Measurements from ENCODE around the gene ABCF3.

The ABCF3 gene

DNA sequence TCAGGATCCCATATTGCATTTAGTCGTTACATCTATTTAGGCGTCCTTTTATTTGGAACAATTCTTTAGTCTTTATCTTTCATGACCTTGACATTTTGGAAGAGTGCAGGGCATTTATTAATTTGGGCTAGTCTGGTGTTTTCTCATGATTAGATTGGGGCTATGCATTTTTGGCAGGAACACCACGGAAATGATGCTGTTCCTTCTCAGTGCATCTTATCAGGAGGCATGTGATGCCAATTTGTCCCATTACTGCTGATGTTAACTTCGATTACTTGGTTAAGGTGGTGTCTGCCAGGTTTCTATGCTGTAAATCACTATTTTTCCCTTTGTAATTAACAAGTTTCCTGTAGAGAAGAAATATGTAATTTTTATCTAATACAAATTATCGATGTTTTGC is 25.3 kb downstream of the ABCF3 start:
- Histone ChIP-seq H3K23ac (ENCODE audit: low read length in 2 of 2) (no peak overlapping the region), H2BK5ac (ENCODE audit: low read depth, low read length, poor library complexity, severe bottlenecking) (no peak overlapping the region), H3K4me3 (ENCODE audit: insufficient read depth in 1 of 2, low read depth in 1 of 2, low read length in 2 of 2) (no peak overlapping the region), H2AFZ (ENCODE audit: low read depth, low read length) (no peak overlapping the region), H3K27me3 (ENCODE audit: control insufficient read depth in 1 of 2, insufficient read depth in 1 of 2, low read length in 2 of 2) (peaks cover 8 to 25% of the 10 kb centered on the region in 2 experiments), H2BK15ac (ENCODE audit: low read depth, poor library complexity, severe bottlenecking) (no peak overlapping the region), H2AK5ac (ENCODE audit: low read length, severe bottlenecking) (no peak overlapping the region), H3K4me1 (ENCODE audit: control insufficient read depth, insufficient read depth, low read depth, low read length) (no peaks in the 10 kb centered on the region), H2BK12ac (ENCODE audit: low read length in 2 of 2) (no peak overlapping the region), H3K79me1 (replicated peaks; ENCODE audit: low read length, poor library complexity, severe bottlenecking) (no peaks in the 10 kb centered on the region), H3K9ac (ENCODE audit: low read length) (no peak overlapping the region), H3K18ac (ENCODE audit: low read depth in 1 of 2, low read length in 2 of 2) (no peak overlapping the region), H3K4ac (ENCODE audit: low read depth in 1 of 2, low read length in 2 of 2) (no peak overlapping the region), H2BK120ac (ENCODE audit: low read depth, low read length) (no peak overlapping the region), H3K27ac (ENCODE audit: low read length, poor library complexity, severe bottlenecking) (no peak overlapping the region), H3K14ac (ENCODE audit: low read length in 2 of 2) (no peak overlapping the region), H4K91ac (ENCODE audit: low read length) (no peak overlapping the region), H3K4me2 (ENCODE audit: low read length, poor library complexity, severe bottlenecking) (no peak overlapping the region), H3K36me3 (ENCODE audit: control insufficient read depth in 1 of 2, insufficient read depth in 2 of 2, low read depth in 1 of 2, low read length in 2 of 2) (no peaks in the 10 kb centered on the region), H4K8ac (ENCODE audit: low read length) (no peak overlapping the region), H3K9me3 (ENCODE audit: control insufficient read depth, low read length) (no peaks in the 10 kb centered on the region)
- WGBS: 86% methylated on average over 3 of the region's 5 CpGs
- DNase-seq: no peak

DNA sequence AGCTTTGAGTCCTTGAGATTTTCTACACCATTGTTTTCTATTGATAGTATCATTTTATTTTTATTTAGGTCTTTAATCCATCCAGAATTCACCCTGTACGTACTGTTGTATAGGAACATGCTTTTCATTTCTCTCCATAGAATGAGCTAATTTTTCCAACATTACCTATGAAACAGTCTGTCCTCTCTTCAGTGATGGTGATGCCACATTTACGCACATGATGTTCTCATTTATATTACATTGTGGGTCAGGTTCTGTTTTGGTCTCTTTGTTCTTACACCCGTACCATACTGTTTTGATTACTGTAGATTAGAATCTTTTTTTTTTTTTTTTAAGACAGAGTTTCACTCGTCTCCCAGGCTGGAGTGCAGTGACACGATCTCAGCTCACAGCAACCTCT is 25.7 kb downstream of the ABCF3 start:
- H3K9ac ChIP-seq (ENCODE audit: low read length): no peak overlapping the region
- H3K4me2 ChIP-seq (ENCODE audit: low read length, poor library complexity, severe bottlenecking): no peak overlapping the region
- H2AFZ ChIP-seq (ENCODE audit: low read depth, low read length): no peak overlapping the region
- WGBS: 57% methylated on average over 2 of the region's 5 CpGs
- H3K9me3 ChIP-seq (ENCODE audit: control insufficient read depth, low read length): no peaks in the 10 kb centered on the region
- no peak overlapping the region for H2BK120ac ChIP-seq (ENCODE audit: low read depth, low read length)
- H3K4me1 ChIP-seq (ENCODE audit: control insufficient read depth, insufficient read depth, low read depth, low read length): no peaks in the 10 kb centered on the region
- H4K8ac ChIP-seq (ENCODE audit: low read length): no peak overlapping the region
- H3K36me3 ChIP-seq (ENCODE audit: control insufficient read depth in 1 of 2, insufficient read depth in 2 of 2, low read depth in 1 of 2, low read length in 2 of 2): no peaks in the 10 kb centered on the region
- H3K27me3 ChIP-seq (ENCODE audit: control insufficient read depth in 1 of 2, insufficient read depth in 1 of 2, low read length in 2 of 2): peaks cover 4 to 21% of the 10 kb centered on the region in 2 experiments
- no peak overlapping the region for H3K27ac ChIP-seq (ENCODE audit: low read length, poor library complexity, severe bottlenecking)
- H3K14ac ChIP-seq (ENCODE audit: low read length in 2 of 2): no peak overlapping the region
- no peak overlapping the region for H3K18ac ChIP-seq (ENCODE audit: low read depth in 1 of 2, low read length in 2 of 2)
- H3K4me3 ChIP-seq (ENCODE audit: insufficient read depth in 1 of 2, low read depth in 1 of 2, low read length in 2 of 2): no peak overlapping the region
- H2BK15ac ChIP-seq (ENCODE audit: low read depth, poor library complexity, severe bottlenecking): no peak overlapping the region
- H3K79me1 ChIP-seq (replicated peaks; ENCODE audit: low read length, poor library complexity, severe bottlenecking): no peaks in the 10 kb centered on the region
- no peak overlapping the region for H3K4ac ChIP-seq (ENCODE audit: low read depth in 1 of 2, low read length in 2 of 2)
- H2AK5ac ChIP-seq (ENCODE audit: low read length, severe bottlenecking): no peak overlapping the region
- DNase-seq: no peak
- no peak overlapping the region for H3K23ac ChIP-seq (ENCODE audit: low read length in 2 of 2)
- no peak overlapping the region for H2BK5ac ChIP-seq (ENCODE audit: low read depth, low read length, poor library complexity, severe bottlenecking)
- H4K91ac ChIP-seq (ENCODE audit: low read length): no peak overlapping the region
- no peak overlapping the region for H2BK12ac ChIP-seq (ENCODE audit: low read length in 2 of 2)

DNA sequence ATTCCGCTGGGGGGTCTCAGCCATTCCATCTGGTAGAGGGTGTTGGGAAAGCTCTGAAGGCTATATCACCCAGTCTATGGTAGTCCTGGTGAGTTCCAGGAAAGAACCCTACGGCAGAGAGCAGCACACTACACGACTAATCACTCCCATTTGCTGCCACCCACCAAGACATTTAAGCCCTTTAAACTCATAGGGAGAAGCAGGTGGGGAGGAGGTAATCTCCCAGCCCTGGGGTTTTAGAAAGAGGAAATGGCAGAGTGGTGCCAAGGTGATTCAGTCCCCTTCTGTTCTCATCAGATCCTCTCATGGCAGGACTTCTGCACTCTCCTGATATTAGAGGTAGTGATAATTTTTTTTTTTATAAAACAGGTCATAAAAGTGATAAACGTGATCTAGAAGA is 32.8 kb downstream of the ABCF3 start:
- Histone ChIP-seq H3K9me3 (ENCODE audit: control insufficient read depth, low read length) (no peaks in the 10 kb centered on the region), H3K27ac (ENCODE audit: low read length, poor library complexity, severe bottlenecking) (no peak overlapping the region), H4K91ac (ENCODE audit: low read length) (no peak overlapping the region), H2AFZ (ENCODE audit: low read depth, low read length) (no peak overlapping the region), H3K9ac (ENCODE audit: low read length) (no peak overlapping the region), H3K4me1 (ENCODE audit: control insufficient read depth, insufficient read depth, low read depth, low read length) (no peaks in the 10 kb centered on the region), H3K4me2 (ENCODE audit: low read length, poor library complexity, severe bottlenecking) (no peak overlapping the region), H3K36me3 (ENCODE audit: control insufficient read depth in 1 of 2, insufficient read depth in 2 of 2, low read depth in 1 of 2, low read length in 2 of 2) (no peaks in the 10 kb centered on the region), H2BK5ac (ENCODE audit: low read depth, low read length, poor library complexity, severe bottlenecking) (no peak overlapping the region), H2BK12ac (ENCODE audit: low read length in 2 of 2) (no peak overlapping the region), H3K79me1 (replicated peaks; ENCODE audit: low read length, poor library complexity, severe bottlenecking) (no peaks in the 10 kb centered on the region), H3K27me3 (ENCODE audit: control insufficient read depth in 1 of 2, insufficient read depth in 1 of 2, low read length in 2 of 2) (peaks cover 0 to 24% of the 10 kb centered on the region in 2 experiments), H3K4ac (ENCODE audit: low read depth in 1 of 2, low read length in 2 of 2) (no peak overlapping the region), H3K23ac (ENCODE audit: low read length in 2 of 2) (no peak overlapping the region), H3K14ac (ENCODE audit: low read length in 2 of 2) (no peak overlapping the region), H3K4me3 (ENCODE audit: insufficient read depth in 1 of 2, low read depth in 1 of 2, low read length in 2 of 2) (no peak overlapping the region), H2AK5ac (ENCODE audit: low read length, severe bottlenecking) (no peak overlapping the region), H2BK120ac (ENCODE audit: low read depth, low read length) (no peak overlapping the region), H3K18ac (ENCODE audit: low read depth in 1 of 2, low read length in 2 of 2) (no peak overlapping the region), H4K8ac (ENCODE audit: low read length) (no peak overlapping the region), H2BK15ac (ENCODE audit: low read depth, poor library complexity, severe bottlenecking) (no peak overlapping the region)
- no peak for DNase-seq
- 100% methylated on average over 1 of the region's 4 CpGs for WGBS

DNA sequence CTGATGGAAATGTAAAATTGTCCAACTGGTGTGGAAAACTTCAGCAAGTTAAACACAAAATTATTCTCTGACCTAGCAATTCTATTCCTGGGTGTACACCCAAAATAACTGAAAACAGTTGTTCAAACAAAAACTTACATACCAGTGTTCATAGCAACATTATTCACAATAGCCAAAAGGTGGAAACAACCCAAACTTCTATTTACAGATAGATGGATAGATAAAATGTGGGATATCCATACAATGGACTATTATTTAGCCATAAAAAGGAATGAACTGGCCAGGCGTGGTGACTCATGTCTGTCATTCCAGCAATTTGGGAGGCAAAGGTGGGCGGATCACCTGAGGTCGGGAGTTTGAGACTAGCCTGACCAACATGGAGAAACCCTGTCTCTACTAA is 36.5 kb downstream of the ABCF3 start:
- Histone ChIP-seq H4K8ac (ENCODE audit: low read length) (no peak overlapping the region), H3K14ac (ENCODE audit: low read length in 2 of 2) (no peak overlapping the region), H3K9me3 (ENCODE audit: control insufficient read depth, low read length) (no peaks in the 10 kb centered on the region), H3K36me3 (ENCODE audit: control insufficient read depth in 1 of 2, insufficient read depth in 2 of 2, low read depth in 1 of 2, low read length in 2 of 2) (no peaks in the 10 kb centered on the region), H3K4ac (ENCODE audit: low read depth in 1 of 2, low read length in 2 of 2) (no peak overlapping the region), H4K91ac (ENCODE audit: low read length) (no peak overlapping the region), H2BK12ac (ENCODE audit: low read length in 2 of 2) (no peak overlapping the region), H3K23ac (ENCODE audit: low read length in 2 of 2) (no peak overlapping the region), H3K4me2 (ENCODE audit: low read length, poor library complexity, severe bottlenecking) (no peak overlapping the region), H3K18ac (ENCODE audit: low read depth in 1 of 2, low read length in 2 of 2) (no peak overlapping the region), H2BK120ac (ENCODE audit: low read depth, low read length) (no peak overlapping the region), H3K27me3 (ENCODE audit: control insufficient read depth in 1 of 2, insufficient read depth in 1 of 2, low read length in 2 of 2) (peaks cover 18 to 49% of the 10 kb centered on the region in 2 experiments), H3K4me3 (ENCODE audit: insufficient read depth in 1 of 2, low read depth in 1 of 2, low read length in 2 of 2) (no peak overlapping the region), H2AK5ac (ENCODE audit: low read length, severe bottlenecking) (no peak overlapping the region), H3K79me1 (replicated peaks; ENCODE audit: low read length, poor library complexity, severe bottlenecking) (no peaks in the 10 kb centered on the region), H3K27ac (ENCODE audit: low read length, poor library complexity, severe bottlenecking) (no peak overlapping the region), H3K9ac (ENCODE audit: low read length) (no peak overlapping the region), H2BK15ac (ENCODE audit: low read depth, poor library complexity, severe bottlenecking) (no peak overlapping the region), H2AFZ (ENCODE audit: low read depth, low read length) (no peak overlapping the region), H2BK5ac (ENCODE audit: low read depth, low read length, poor library complexity, severe bottlenecking) (no peak overlapping the region), H3K4me1 (ENCODE audit: control insufficient read depth, insufficient read depth, low read depth, low read length) (no peaks in the 10 kb centered on the region)
- 90% methylated on average over 3 of the region's 3 CpGs for WGBS
- no peak for DNase-seq
